Lower leg skin (tissue), 4 donors: ENCODE data around the gene CLDN9. TPM values are rescaled to one million over a fixed set of nuclear protein-coding genes. Genes with fewer than 3 reads are reported as not detected.

ENCODE experiments used
- DNase-seq, 2 donors: peaks; one replicate each; pipeline ENCODE4 v3.0.0-alpha.2; 2019; ENCODE audit warnings: low spot score in 2 of 2
- H3K4me3 ChIP-seq: fragments of 200-600 bp; sonication (generic); 2 replicates; pipeline ENCODE4 v1.5.1; 2017; ENCODE audit warnings: mild to moderate bottlenecking, low read depth; ENCODE audit not compliant: poor library complexity, severe bottlenecking
- POLR2A ChIP-seq, 2 donors: fragments of 450-650 bp; IDR thresholded peaks; one replicate each; pipeline ENCODE4 v1.6.1; 2016 to 2017; ENCODE audit warnings: antibody characterized with exemption in 2 of 2, mild to moderate bottlenecking in 1 of 2, moderate library complexity in 1 of 2
- WGBS, 2 donors: methylation state at CpG; one replicate each; pipeline ENCODE4 v1.1.5; 2018; 5-methylcytosine and 5-hydroxymethylcytosine counted together
- intact Hi-C: fragments of 100-400 bp; cut with DNase I; formaldehyde crosslinking; loops from one replicate; pipeline ENCODE4 v1.15.0; 2023; ENCODE audit warnings: low total_unique reads
- total RNA-seq, 4 donors: library from RNA; depleted of rRNA; stranded (reverse); fragments of >200 nt; gene quantifications; one replicate each; pipeline ENCODE4 v1.1.0, GENCODE V29; 2016
- TF ChIP-seq, protein P1 (sequence below), 3 donors: fragments of 450-650 bp; IDR thresholded peaks; one replicate each; pipeline ENCODE4 v1.5.1; 2016; ENCODE audit warnings: antibody characterized with exemption in 3 of 3, mild to moderate bottlenecking in 3 of 3, moderate library complexity in 2 of 3

CLDN9 gene
- total RNA-seq, 4 donors from 2014 or later: 0.15 to 0.23 TPM; not detected in 2

GRCh38 chr16:3012246-3012645, 477 bp upstream of the CLDN9 start:
- intact Hi-C loops: no loop called here
- 10 to 11% methylated on average over 19 of the region's 19 CpGs for WGBS, 2 donors
- H3K4me3 ChIP-seq: no peak overlapping the region
- DNase-seq: no peak
- TF ChIP-seq, protein P1, sequence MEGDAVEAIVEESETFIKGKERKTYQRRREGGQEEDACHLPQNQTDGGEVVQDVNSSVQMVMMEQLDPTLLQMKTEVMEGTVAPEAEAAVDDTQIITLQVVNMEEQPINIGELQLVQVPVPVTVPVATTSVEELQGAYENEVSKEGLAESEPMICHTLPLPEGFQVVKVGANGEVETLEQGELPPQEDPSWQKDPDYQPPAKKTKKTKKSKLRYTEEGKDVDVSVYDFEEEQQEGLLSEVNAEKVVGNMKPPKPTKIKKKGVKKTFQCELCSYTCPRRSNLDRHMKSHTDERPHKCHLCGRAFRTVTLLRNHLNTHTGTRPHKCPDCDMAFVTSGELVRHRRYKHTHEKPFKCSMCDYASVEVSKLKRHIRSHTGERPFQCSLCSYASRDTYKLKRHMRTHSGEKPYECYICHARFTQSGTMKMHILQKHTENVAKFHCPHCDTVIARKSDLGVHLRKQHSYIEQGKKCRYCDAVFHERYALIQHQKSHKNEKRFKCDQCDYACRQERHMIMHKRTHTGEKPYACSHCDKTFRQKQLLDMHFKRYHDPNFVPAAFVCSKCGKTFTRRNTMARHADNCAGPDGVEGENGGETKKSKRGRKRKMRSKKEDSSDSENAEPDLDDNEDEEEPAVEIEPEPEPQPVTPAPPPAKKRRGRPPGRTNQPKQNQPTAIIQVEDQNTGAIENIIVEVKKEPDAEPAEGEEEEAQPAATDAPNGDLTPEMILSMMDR (IDR thresholded peaks at IDR 0.05): no peak
- no peak for TF ChIP-seq POLR2A (IDR thresholded peaks at IDR 0.05)

DNA sequence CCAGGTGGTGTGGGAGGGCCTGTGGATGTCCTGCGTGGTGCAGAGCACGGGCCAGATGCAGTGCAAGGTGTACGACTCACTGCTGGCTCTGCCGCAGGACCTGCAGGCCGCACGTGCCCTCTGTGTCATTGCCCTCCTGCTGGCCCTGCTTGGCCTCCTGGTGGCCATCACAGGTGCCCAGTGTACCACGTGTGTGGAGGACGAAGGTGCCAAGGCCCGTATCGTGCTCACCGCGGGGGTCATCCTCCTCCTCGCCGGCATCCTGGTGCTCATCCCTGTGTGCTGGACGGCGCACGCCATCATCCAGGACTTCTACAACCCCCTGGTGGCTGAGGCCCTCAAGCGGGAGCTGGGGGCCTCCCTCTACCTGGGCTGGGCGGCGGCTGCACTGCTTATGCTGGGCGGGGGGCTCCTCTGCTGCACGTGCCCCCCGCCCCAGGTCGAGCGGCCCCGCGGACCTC, 798 bp downstream of the CLDN9 start:
- intact Hi-C loops: no loop called here
- TF ChIP-seq, protein P1 (IDR thresholded peaks at IDR 0.05): no peak
- no peak for TF ChIP-seq POLR2A (IDR thresholded peaks at IDR 0.05)
- DNase-seq: no peak
- 36 to 64% methylated on average over 20 to 25 of the region's 27 CpGs for WGBS, 2 donors
- H3K4me3 ChIP-seq: no peak overlapping the region

DNA sequence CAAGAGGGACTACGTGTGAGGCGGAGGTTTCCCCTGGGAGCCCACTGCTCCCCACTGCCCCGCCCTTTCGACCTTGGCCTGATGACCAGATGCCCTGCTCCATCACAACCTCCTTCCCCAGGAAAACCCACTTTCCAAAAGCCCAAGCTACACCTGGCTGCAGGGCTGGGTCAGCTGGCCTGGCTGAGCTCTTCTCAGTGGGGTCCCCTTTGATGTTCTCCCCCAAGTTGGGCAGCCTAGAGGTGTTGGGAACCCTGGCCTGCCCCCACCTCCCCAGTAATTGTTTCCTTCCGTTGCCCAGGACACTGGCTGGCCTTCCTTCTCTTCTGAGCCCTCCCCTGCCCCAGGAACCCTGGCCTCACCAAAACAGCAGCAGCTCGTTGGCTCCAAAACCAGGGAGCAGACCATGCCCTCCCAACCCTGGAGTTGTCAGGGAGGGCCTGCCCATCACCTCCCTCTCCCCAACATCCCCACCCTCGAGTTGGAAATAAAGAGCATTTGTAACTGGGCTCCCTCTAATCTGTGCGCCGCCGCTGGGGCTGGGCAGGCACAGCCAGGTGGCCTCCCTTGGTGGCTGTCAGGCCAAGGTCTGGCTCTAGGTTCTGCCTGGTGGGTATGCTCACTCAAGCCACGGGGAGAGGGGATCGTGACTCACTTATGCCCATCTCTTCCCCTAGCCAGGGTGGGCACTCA, 1.4 kb downstream of the CLDN9 start:
- intact Hi-C loops: no loop called here
- TF ChIP-seq, protein P1 (IDR thresholded peaks at IDR 0.05): no peak
- TF ChIP-seq POLR2A (IDR thresholded peaks at IDR 0.05): no peak
- WGBS, 2 donors: 63 to 71% methylated on average over 12 of the region's 12 CpGs
- no peak for DNase-seq
- no peak overlapping the region for H3K4me3 ChIP-seq

DNA sequence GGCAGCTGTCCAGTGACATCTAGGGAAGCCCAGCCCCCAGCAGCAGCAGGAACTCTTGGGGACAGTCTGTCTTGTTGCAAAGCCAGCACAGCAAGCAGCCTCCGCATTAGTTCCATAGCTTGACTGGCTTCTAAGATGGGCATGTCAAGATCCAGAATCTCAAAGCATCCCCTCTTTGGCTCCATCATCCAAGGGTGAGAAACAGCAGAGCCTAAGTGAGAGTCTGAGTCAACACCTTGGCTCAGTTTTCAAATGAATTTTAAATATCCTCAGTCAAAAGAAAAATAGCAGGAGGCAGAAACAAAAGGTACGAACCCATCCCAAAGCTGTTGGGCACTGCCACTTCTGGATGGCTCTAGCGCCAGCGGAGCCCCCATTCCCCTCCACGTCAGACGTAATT, 2.2 kb downstream of the CLDN9 start:
- TF ChIP-seq, protein P1 (IDR thresholded peaks at IDR 0.05): no peak
- no peak for TF ChIP-seq POLR2A (IDR thresholded peaks at IDR 0.05)
- no peak overlapping the region for H3K4me3 ChIP-seq
- intact Hi-C loops: no loop called here
- WGBS, 2 donors: 85 to 89% methylated on average over 6 of the region's 6 CpGs
- no peak for DNase-seq

GRCh38 chr16:3015865-3016521, 3.3 kb downstream of the CLDN9 start:
- TF ChIP-seq, protein P1 (IDR thresholded peaks at IDR 0.05): no peak
- TF ChIP-seq POLR2A (IDR thresholded peaks at IDR 0.05): no peak
- WGBS, 2 donors: 76 to 89% methylated on average over 13 of the region's 13 CpGs
- no peak overlapping the region for H3K4me3 ChIP-seq
- DNase-seq: no peak
- intact Hi-C loops: no loop called here
